HEK293T (cell line): Measurements from ENCODE around the gene LSM2.
"Not testable (repeated sequence)": the region's sequence is repeated elsewhere in the genome, so short reads cannot be mapped to it uniquely, and the experiment has no call there.

ENCODE experiments used
- CTCF ChIA-PET: fragments of 350-600 bp; formaldehyde crosslinking; extraction: SDS; loops from one replicate; lab custom pipeline; 2021; ENCODE audit warnings: antibody characterized with exemption, inconsistent platforms; lab: Yijun Ruan, JAX
- POLR2A ChIA-PET: fragments of 350-600 bp; formaldehyde crosslinking; extraction: SDS; loops from one replicate; lab custom pipeline; 2020; ENCODE audit warnings: antibody characterized with exemption, inconsistent platforms; lab: Yijun Ruan, JAX
- DNase-seq: peaks from one replicate; pipeline ENCODE4 v3.0.0; 2012; ENCODE audit warnings: mixed read lengths; ENCODE audit errors: extremely low spot score
- ARNT ChIP-seq: fragments of 450-650 bp; IDR thresholded peaks from 2 replicates; pipeline ENCODE4 v1.6.1; 2017; ENCODE audit warnings: mild to moderate bottlenecking
- BHLHE40 ChIP-seq: fragments of 450-650 bp; IDR thresholded peaks from 2 replicates; pipeline ENCODE4 v1.6.1; 2016; ENCODE audit warnings: mild to moderate bottlenecking, moderate library complexity, borderline replicate concordance
- CTBP1 ChIP-seq: fragments of 450-650 bp; IDR thresholded peaks from 2 replicates; pipeline ENCODE4 v1.6.1; 2016; ENCODE audit warnings: borderline replicate concordance
- ELF4 ChIP-seq: fragments of 450-650 bp; IDR thresholded peaks from 2 replicates; pipeline ENCODE4 v1.6.1; 2017; ENCODE audit warnings: antibody characterized with exemption
- FOXA1 ChIP-seq: fragments of 450-650 bp; IDR thresholded peaks from 2 replicates; pipeline ENCODE4 v1.6.1; 2016; ENCODE audit warnings: mild to moderate bottlenecking
- FOXK2 ChIP-seq: fragments of 450-650 bp; IDR thresholded peaks from 2 replicates; pipeline ENCODE4 v1.6.1; 2016; ENCODE audit warnings: mild to moderate bottlenecking
- FOXM1 ChIP-seq: fragments of 450-650 bp; IDR thresholded peaks from 2 replicates; pipeline ENCODE4 v1.6.1; 2017; ENCODE audit warnings: mild to moderate bottlenecking, borderline replicate concordance
- HDGF ChIP-seq: fragments of 450-650 bp; IDR thresholded peaks from 2 replicates; pipeline ENCODE4 v1.6.1; 2017; ENCODE audit warnings: antibody characterized with exemption, borderline replicate concordance
- L3MBTL2 ChIP-seq: fragments of 450-650 bp; conservative IDR thresholded peaks from 2 replicates; pipeline ENCODE4 v1.6.1; 2016; ENCODE audit warnings: mild to moderate bottlenecking
- LEF1 ChIP-seq: fragments of 450-650 bp; IDR thresholded peaks from 2 replicates; pipeline ENCODE4 v1.6.1; 2017; ENCODE audit warnings: mild to moderate bottlenecking, borderline replicate concordance
- NFRKB ChIP-seq: fragments of 450-650 bp; IDR thresholded peaks from 2 replicates; pipeline ENCODE4 v1.6.1; 2016; ENCODE audit warnings: mild to moderate bottlenecking, moderate library complexity
- SP1 ChIP-seq: fragments of 450-650 bp; IDR thresholded peaks from 2 replicates; pipeline ENCODE4 v1.6.1; 2017
- SUZ12 ChIP-seq: fragments of 450-650 bp; IDR thresholded peaks from 2 replicates; pipeline ENCODE4 v1.6.1; 2016; ENCODE audit warnings: mild to moderate bottlenecking
- TARDBP ChIP-seq: fragments of 450-650 bp; IDR thresholded peaks from 2 replicates; pipeline ENCODE4 v1.6.1; 2016
- ZNF384 ChIP-seq: fragments of 450-650 bp; IDR thresholded peaks from 2 replicates; pipeline ENCODE4 v1.6.1; 2016
- TF ChIP-seq, protein P1 (sequence below): fragments of 450-650 bp; IDR thresholded peaks from 2 replicates; pipeline ENCODE4 v1.6.1; 2016

Gene LSM2

DNA sequence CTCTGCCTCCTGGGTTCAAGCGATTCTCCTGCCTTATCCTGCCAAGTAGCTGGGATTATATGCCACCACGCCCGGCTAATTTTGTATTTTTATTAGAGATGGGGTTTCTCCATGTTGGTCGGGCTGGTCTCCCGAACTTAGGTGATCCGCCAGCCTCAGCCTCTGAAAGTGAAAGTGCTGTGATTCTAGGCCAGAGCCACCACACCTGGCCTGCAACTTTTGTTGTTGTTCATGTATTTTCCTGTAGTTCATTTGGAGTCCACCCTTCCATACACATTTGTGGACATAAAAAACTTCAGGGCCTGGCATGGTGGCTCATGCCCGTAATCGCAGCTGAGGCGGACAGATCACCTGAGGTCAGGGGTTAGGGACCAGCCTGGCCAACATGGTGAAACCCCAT is 35.3 kb upstream of the LSM2 start:
- ChIA-PET CTCF (no interaction called here), POLR2A (interaction anchor here (1.1 to 12.0 kb wide), 3 partner anchors 16 to 57 kb away, joined by 3 to 104 read pairs (median 3); partner anchors contain the start of gene NEU1)
- TF ChIP-seq, protein P1, sequence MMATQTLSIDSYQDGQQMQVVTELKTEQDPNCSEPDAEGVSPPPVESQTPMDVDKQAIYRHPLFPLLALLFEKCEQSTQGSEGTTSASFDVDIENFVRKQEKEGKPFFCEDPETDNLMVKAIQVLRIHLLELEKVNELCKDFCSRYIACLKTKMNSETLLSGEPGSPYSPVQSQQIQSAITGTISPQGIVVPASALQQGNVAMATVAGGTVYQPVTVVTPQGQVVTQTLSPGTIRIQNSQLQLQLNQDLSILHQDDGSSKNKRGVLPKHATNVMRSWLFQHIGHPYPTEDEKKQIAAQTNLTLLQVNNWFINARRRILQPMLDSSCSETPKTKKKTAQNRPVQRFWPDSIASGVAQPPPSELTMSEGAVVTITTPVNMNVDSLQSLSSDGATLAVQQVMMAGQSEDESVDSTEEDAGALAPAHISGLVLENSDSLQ, result no peak
- no peak for DNase-seq

DNA sequence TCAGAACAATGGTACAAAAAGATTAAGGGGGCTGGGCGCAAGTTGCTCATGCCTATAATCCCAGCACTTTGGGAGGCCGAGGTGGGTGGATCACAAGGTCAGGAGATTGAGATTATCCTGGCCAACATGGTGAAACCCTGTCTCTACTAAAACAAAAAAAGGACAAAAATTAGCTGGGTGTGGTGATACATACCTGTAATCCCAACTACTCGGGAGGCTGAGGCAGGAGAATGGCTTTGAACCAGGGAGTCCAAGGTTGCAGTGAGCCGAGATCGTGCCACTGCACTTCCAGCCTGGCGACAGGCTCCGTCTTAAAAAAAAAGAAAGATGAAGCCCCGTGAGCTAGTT is 33.0 kb upstream of the LSM2 start:
- CTCF ChIA-PET, result interaction anchor here (1.0 kb wide), 1 partner anchor 84 kb away, joined by 3 read pairs; no protein-coding TSS in a partner anchor
- POLR2A ChIA-PET, result interaction anchor here (0.6 to 12.0 kb wide), 7 partner anchors 13 to 33 kb away, joined by 3 to 104 read pairs (median 4); partner anchors contain the start of genes HSPA1A, HSPA1B, HSPA1L and LSM2
- not testable (repeated sequence) for DNase-seq

DNA sequence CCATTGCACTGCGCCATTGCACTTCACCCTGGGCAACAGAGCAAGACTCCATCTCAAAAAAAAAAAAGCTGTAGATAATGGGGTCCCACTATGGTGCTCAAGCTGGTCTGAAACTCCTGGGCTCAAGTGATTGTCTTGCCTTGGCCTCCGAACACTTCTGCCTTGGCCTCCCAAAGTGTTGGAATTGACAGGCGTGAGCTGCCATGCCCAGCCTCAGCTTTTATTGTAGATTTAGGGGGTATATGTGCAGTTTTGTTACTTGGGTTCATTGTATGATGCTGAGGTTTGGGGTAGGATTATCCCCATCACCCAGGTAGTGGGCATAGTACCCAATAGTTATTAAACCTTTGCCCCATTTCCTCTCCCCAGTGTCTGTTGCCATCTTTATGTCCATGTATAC is 32.2 kb upstream of the LSM2 start:
- CTCF ChIA-PET, result interaction anchor here (0.8 to 1.0 kb wide), 2 partner anchors 84 to 114 kb away, joined by 3 to 5 read pairs; no protein-coding TSS in a partner anchor
- TF ChIP-seq FOXK2, result no peak
- TF ChIP-seq ZNF384, result no peak
- no peak for TF ChIP-seq L3MBTL2
- no peak for TF ChIP-seq FOXM1
- POLR2A ChIA-PET, result interaction anchor here (0.9 to 12.0 kb wide), 5 partner anchors 8 to 34 kb away, joined by 4 to 104 read pairs (median 5); partner anchors contain the start of genes HSPA1A, HSPA1L, LSM2 and NEU1
- DNase-seq, result no peak

DNA sequence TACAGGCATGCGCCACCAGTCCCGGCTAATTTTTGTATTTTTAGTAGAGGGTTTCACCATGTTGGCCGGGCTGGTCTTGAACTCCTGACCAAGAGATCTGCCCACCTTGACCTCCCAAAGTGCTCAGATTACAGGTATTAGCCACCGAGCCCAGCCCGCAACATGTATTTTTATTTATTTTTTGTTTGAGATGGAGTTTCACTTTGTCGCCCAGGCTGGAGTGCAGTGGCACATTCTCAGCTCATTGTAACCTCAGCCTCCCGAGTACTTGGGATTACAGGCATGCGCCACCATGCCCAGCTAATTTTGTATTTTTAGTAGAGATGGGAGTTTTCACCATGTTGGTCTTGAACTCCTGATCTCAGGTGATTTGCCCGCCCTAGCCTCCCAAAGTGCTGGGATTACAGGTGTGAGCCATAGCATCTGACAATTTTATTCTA is 31.4 kb upstream of the LSM2 start:
- DNase-seq, CTCF ChIA-PET: not testable (repeated sequence)
- POLR2A ChIA-PET, result interaction anchor here (0.9 to 12.0 kb wide), 4 partner anchors 9 to 28 kb away, joined by 4 to 104 read pairs (median 16); partner anchors contain the start of genes HSPA1A, HSPA1B, HSPA1L and NEU1

DNA sequence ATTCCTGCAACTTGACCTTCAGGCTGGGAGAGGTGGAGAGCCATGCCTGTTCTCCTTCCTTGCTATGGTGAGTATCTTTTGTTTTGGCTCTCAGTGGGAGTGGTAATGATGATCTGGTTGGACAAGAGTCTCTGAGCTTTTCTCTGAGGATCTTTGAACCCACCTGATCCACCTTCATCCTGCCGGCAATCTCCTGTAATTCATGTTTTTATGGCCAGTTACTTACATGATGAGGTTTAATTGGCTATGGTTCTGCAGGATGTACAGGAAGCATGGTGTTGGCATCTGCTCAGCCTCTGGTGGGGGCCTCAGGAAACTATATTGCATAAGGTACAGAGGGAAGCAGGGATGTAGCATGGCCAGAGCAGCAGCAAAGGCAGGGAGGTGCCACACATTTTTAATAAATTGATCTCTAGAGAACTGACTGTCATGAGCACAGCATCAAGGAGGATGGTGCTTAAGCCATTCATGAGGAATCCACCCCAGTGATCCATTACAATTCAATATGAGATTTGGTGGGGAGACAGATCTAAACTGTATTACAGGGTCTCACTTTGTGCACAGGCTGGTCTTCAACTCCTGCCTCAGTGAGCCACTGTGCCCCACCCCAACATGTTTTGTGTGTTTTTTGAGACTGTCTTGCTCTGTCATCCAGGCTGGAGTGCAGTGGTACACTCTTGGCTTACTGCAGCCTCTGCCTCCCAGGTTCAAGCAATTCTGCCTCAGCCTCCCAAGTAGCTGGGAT is 30.8 kb upstream of the LSM2 start:
- no peak for DNase-seq
- ChIA-PET CTCF (interaction anchor here (0.8 kb wide), 1 partner anchor 11 kb away, joined by 3 read pairs; no protein-coding TSS in a partner anchor), POLR2A (interaction anchor here (0.7 to 12.0 kb wide), 9 partner anchors 10 to 177 kb away, joined by 3 to 104 read pairs (median 5); partner anchors contain the start of genes C6orf47, HSPA1A, HSPA1B and HSPA1L)
- TF ChIP-seq NFRKB, result no peak
- no peak for TF ChIP-seq SP1
- TF ChIP-seq ZNF384, result no peak
- TF ChIP-seq FOXK2, result no peak
- TF ChIP-seq BHLHE40, result no peak
- no peak for TF ChIP-seq ELF4
- no peak for TF ChIP-seq FOXM1
- TF ChIP-seq ARNT, result no peak
- TF ChIP-seq HDGF, result no peak
- no peak for TF ChIP-seq FOXA1
- TF ChIP-seq CTBP1, result no peak
- TF ChIP-seq, protein P1, result no peak
- no peak for TF ChIP-seq TARDBP
- TF ChIP-seq SUZ12, result no peak
- no peak for TF ChIP-seq L3MBTL2
- no peak for TF ChIP-seq LEF1

DNA sequence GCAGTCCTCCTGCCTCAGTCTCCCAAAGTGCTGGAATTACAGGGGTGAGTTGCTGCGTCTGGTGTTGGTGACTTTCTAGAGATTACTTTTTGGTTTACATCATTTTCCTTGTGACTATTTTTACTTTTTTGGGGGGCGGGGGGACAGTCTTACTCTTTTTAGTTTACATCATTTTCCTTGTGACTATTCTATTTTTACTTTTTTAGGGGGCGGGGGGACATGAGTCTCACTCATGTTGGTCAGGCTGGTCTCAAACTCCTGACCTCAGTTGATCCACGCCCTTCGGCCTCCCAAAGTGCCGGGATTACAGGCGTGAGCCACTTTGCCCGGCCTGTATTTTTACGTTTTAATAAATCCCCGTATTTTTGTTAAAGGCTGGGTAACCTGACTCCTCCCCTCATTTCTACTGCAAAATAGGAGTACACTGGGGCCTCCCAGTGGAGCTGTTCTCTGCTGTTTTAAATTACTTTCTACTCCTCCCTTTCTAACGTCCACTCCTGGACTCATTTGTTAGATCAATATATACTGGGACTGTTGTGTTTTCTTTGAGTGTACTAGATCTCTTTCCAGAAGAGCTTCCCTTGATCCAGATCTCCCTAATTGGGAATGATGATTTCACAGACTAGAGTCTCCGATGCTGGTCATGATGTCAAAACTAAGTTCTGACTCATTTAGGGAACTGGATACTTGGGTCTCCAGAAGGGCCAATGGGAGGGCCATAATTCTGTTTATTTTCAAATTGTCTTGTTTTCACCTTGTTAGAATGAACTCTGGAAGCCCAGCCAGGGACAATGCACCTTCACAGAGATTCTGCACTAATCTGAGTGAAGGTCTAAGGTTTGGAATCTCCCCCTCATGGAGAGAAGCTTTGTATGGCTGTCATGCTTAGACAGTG is 30.0 kb upstream of the LSM2 start:
- TF ChIP-seq SUZ12 (no peak), CTBP1 (no peak), BHLHE40 (no peak), TARDBP (no peak), FOXK2 (no peak), ARNT (no peak), FOXM1 (no peak), SP1 (no peak), NFRKB (no peak)
- TF ChIP-seq, protein P1, result no peak
- no peak for DNase-seq
- ChIA-PET CTCF (interaction anchor here (0.8 kb wide), 1 partner anchor 10 kb away, joined by 3 read pairs; no protein-coding TSS in a partner anchor), POLR2A (interaction anchor here (0.7 to 12.0 kb wide), 11 partner anchors 7 to 176 kb away, joined by 3 to 104 read pairs (median 5); partner anchors contain the start of genes ABHD16A, C6orf47, HSPA1A and HSPA1B)
